HG03139 (cell line): Measurements from ENCODE around the gene TMEM178B.

ENCODE experiments used
- ATAC-seq: cut with Tn5 transposase; IDR thresholded peaks from one replicate; pipeline ENCODE4 v1.9.1; 2021; ENCODE audit not compliant: unreplicated experiment

TMEM178B gene

GRCh38 chr7:141349804-141350203 lies 275.9 kb downstream of the TMEM178B start:
- no peak for ATAC-seq

GRCh38 chr7:141351175-141351574 lies 277.3 kb downstream of the TMEM178B start:
- no peak for ATAC-seq

GRCh38 chr7:141352955-141353354 lies 279.1 kb downstream of the TMEM178B start:
- no peak for ATAC-seq

- ATAC-seq = no peak
Measured at GRCh38 chr7:141354251-141354650, 280.4 kb downstream of the TMEM178B start.

- no peak for ATAC-seq
Measured at GRCh38 chr7:141355032-141355431, 281.2 kb downstream of the TMEM178B start.

GRCh38 chr7:141356161-141356560 lies 282.3 kb downstream of the TMEM178B start:
- ATAC-seq = no peak

- ATAC-seq = no peak
Measured at GRCh38 chr7:141358386-141358785, 284.5 kb downstream of the TMEM178B start.

GRCh38 chr7:141359262-141359661 lies 285.4 kb downstream of the TMEM178B start:
- no peak for ATAC-seq

GRCh38 chr7:141359740-141360415 lies 286.0 kb downstream of the TMEM178B start:
- no peak for ATAC-seq

GRCh38 chr7:141360416-141360760 lies 286.5 kb downstream of the TMEM178B start:
- ATAC-seq = no peak

GRCh38 chr7:141360803-141361202 lies 286.9 kb downstream of the TMEM178B start:
- no peak for ATAC-seq

GRCh38 chr7:141361479-141361878 lies 287.6 kb downstream of the TMEM178B start:
- no peak for ATAC-seq

GRCh38 chr7:141361960-141362359 lies 288.1 kb downstream of the TMEM178B start:
- ATAC-seq = no peak

GRCh38 chr7:141362580-141363435 lies 288.9 kb downstream of the TMEM178B start:
- no peak for ATAC-seq

- no peak for ATAC-seq
Measured at GRCh38 chr7:141363748-141364147, 289.9 kb downstream of the TMEM178B start.

GRCh38 chr7:141366091-141366621 lies 292.3 kb downstream of the TMEM178B start:
- ATAC-seq = no peak

- ATAC-seq = no peak
Measured at GRCh38 chr7:141369422-141369821, 295.6 kb downstream of the TMEM178B start.

GRCh38 chr7:141370178-141370577 lies 296.3 kb downstream of the TMEM178B start:
- ATAC-seq = no peak

- no peak for ATAC-seq
Measured at GRCh38 chr7:141370650-141371049, 296.8 kb downstream of the TMEM178B start.

- no peak for ATAC-seq
Measured at GRCh38 chr7:141374425-141374824, 300.6 kb downstream of the TMEM178B start.

GRCh38 chr7:141375442-141375841 lies 301.6 kb downstream of the TMEM178B start:
- ATAC-seq = no peak

- no peak for ATAC-seq
Measured at GRCh38 chr7:141377906-141378305, 304.0 kb downstream of the TMEM178B start.
